ENCODE results near the gene ABLIM2.

ABLIM2 gene

DNA sequence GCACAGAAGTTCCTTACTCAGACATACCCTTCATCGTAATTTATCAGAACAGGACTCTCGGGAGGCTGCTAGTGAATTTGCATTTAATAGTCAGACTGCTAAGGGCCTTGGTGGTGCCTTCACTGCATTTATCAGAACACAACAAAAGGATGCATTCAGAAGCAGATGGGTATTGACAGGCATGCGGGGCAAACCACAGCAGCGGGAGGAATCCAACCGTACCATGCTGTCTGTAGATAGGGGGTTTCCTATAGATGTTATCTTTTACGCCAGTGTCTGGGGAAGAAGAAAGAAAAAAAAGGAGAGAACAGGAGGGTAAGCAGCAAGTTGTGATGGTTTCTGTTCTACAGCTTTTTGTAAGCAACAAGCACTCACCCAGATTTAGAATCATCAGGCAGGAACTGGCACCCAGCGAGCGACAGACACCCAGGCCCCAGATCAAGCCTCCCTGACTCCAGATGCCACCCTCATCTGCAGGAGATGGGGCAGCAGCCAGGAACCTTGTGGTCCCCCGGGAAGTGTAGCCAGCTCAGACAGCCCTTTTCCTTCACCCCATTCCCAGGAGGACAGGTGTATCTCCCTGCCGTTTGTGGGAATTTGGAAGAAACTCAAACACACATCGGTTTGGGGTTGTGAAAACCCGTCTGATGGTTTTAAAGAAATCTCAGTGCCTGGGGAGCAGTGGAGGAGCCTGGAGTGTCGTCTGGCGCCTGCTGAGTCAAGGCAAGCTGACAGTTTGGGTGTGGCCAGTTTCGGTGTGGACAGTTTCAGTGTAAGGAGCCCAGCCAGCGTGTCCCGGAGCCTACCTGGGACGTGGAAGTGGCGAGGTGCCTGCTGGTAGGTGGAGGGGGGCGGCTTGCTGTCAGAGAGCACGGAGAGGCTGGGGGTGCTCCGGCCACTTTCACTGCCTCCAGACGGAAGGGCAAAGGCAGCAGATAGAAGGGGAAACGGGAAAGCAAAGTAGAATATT is 138.9 kb downstream of the ABLIM2 start:
- H3K4me3 ChIP-seq (ENCODE audit: low read length) = no peak overlapping the region
- DNase-seq (ENCODE audit: low read depth) = no peak
- TF ChIP-seq, protein P1, sequence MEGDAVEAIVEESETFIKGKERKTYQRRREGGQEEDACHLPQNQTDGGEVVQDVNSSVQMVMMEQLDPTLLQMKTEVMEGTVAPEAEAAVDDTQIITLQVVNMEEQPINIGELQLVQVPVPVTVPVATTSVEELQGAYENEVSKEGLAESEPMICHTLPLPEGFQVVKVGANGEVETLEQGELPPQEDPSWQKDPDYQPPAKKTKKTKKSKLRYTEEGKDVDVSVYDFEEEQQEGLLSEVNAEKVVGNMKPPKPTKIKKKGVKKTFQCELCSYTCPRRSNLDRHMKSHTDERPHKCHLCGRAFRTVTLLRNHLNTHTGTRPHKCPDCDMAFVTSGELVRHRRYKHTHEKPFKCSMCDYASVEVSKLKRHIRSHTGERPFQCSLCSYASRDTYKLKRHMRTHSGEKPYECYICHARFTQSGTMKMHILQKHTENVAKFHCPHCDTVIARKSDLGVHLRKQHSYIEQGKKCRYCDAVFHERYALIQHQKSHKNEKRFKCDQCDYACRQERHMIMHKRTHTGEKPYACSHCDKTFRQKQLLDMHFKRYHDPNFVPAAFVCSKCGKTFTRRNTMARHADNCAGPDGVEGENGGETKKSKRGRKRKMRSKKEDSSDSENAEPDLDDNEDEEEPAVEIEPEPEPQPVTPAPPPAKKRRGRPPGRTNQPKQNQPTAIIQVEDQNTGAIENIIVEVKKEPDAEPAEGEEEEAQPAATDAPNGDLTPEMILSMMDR (conservative IDR thresholded peaks at IDR 0.05; ENCODE audit: low read depth, low read length) = no peak

DNA sequence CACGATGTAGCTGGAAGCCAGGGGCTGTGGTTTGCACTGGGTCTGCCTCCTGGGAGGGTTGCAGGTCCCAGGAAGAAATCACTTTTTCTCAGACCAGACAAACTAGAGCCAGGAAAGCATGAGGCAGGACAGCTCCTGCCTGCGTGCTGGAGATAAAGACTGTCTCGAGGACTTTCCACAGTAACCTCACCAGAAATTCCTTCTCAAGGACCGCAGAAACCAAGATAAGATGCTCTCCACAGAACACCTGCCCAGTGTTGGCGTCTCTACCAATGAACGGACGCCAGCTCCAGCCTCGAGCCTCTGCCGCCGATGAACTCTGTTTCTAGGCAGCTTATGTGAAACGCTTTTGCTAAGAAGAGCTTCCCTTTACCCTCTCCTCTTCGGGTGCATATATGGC is 142.1 kb downstream of the ABLIM2 start:
- TF ChIP-seq, protein P1 (conservative IDR thresholded peaks at IDR 0.05; ENCODE audit: low read depth, low read length) = no peak
- DNase-seq (ENCODE audit: low read depth) = no peak
- H3K4me3 ChIP-seq (ENCODE audit: low read length) = no peak overlapping the region

DNA sequence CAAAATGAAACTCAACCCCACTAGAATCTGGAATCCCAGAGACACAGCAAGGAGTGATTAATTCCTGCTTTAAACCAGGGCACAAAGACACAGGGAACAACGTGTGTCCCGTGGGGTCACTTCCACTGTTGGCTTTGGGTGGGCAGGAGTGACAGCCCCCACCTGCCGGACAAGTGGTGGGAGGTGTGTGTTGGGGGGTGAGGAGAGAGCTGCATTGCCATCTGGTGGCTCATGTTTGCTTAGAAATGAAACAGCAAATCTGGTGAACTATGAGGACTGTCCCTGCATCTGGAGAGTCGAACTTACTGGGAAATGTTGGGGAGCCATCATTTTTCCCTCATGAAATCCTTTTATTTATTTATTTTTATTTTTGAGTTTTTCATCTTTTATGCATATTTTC is 143.1 kb downstream of the ABLIM2 start:
- no peak overlapping the region for H3K4me3 ChIP-seq (ENCODE audit: low read length)
- no peak for DNase-seq (ENCODE audit: low read depth)
- TF ChIP-seq, protein P1 (conservative IDR thresholded peaks at IDR 0.05; ENCODE audit: low read depth, low read length) = peak; percentile 52

DNA sequence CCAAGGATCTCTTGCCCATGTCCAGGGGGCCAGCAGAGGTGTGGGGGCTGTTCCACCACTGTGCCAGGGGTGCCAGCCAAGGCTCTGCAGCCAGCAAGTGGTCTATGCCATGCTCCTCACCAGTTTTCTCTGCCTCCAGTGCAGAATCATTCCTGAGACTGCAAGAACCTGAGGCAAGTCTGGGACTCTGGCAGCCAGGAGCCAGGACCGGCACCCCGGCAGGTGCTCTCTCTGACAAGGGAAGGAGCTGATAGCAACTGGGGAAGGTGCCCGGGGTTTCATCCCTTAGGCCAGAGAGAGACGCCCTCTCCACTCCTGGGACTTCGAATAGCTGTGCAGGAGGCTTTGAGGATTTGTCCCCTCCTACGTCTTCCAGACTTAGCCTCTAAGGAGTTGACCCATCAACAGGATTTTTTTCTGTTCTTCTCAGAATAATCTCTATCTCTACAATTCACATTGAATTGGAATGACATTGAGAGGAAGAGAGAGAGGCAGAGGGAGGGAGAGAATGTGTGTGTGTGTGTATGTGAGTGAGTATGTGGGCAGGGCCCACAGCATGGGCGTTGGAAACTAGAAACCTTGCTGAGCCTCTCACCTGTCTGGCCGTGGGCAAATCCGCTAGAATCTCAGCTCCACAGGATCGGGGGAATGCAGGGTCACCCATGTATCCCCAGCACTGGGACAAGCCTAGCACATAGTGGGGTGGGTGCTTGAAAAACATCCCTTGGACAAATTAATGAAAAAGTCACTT is 144.5 kb downstream of the ABLIM2 start:
- H3K4me3 ChIP-seq (ENCODE audit: low read length) = no peak overlapping the region
- no peak for DNase-seq (ENCODE audit: low read depth)
- TF ChIP-seq, protein P1 (conservative IDR thresholded peaks at IDR 0.05; ENCODE audit: low read depth, low read length) = no peak

DNA sequence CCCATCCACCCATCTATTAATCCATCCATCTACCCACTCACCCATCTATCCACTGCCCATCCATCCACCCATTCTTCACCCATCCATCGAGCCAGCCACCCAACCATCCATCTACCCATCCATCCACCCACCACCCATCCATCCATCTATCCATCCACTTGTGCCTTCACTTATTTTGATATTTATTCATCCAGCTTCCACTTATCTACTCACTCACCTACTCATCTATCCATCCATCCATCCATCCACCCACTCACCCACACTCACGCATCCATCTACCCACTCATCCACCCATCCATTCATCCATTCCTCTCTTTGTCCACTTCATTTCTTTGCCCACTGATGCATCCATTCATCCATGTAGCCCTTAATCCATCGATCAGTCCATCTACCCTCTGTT is 146.1 kb downstream of the ABLIM2 start:
- no peak for DNase-seq (ENCODE audit: low read depth)
- H3K4me3 ChIP-seq (ENCODE audit: low read length) = no peak overlapping the region
- TF ChIP-seq, protein P1 (conservative IDR thresholded peaks at IDR 0.05; ENCODE audit: low read depth, low read length) = no peak

DNA sequence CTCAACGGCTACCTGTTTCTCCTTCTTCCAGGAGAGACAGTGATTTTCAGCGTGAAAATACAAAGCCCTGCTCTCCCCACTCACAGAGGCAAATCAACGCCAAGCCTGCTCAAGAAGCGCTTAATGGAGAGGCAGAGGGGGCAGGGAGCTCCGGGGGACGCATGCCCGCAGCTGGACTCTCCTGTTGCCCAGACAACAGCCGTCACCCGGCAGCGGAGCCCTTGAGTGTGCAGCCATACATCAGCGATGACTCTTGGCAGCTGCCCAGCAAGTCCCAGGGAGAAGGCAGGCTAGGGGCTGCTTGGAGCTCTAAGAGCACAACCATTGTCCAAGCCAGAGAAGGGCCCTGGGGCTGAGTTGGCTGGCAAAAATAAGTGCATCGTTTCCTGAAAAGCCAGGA is 148.0 kb downstream of the ABLIM2 start:
- TF ChIP-seq, protein P1 (conservative IDR thresholded peaks at IDR 0.05; ENCODE audit: low read depth, low read length) = no peak
- DNase-seq (ENCODE audit: low read depth) = peak; percentile 45
- no peak overlapping the region for H3K4me3 ChIP-seq (ENCODE audit: low read length)

Data from retinal pigment epithelial cell (primary cell).